BJ (cell line): ENCODE results near the gene EPB41L3. TPM values are rescaled to one million over a fixed set of nuclear protein-coding genes. Genes with fewer than 3 reads are reported as not detected.

Source experiments
- CTCF ChIA-PET: fragments of 350-600 bp; formaldehyde crosslinking; extraction: SDS; loops from one replicate; lab custom pipeline; 2021; ENCODE audit warnings: antibody characterized with exemption, inconsistent platforms; lab: Yijun Ruan, JAX
- POLR2A ChIA-PET: fragments of 300-600 bp; sonication (Branson Sonifier 250); formaldehyde crosslinking; extraction: SDS; loops from one replicate; lab custom pipeline; 2021; ENCODE audit warnings: antibody characterized with exemption; lab: Charles Lee
- DNase-seq: peaks from one replicate; pipeline ENCODE4 v3.0.0-alpha.2; 2011; ENCODE audit warnings: low read depth
- H3K27me3 ChIP-seq: 2 replicates; pipeline ENCODE4 v1.6.0; 2011; ENCODE audit warnings: low read length; ENCODE audit not compliant: control insufficient read depth, insufficient read depth
- H3K36me3 ChIP-seq: 2 replicates; pipeline ENCODE4 v1.5.1; 2011; ENCODE audit warnings: low read length; ENCODE audit not compliant: control insufficient read depth, insufficient read depth
- H3K4me3 ChIP-seq: 2 replicates; pipeline ENCODE4 v1.5.1; 2011; ENCODE audit warnings: low read depth, mild to moderate bottlenecking, control low read depth, low read length
- polyA plus RNA-seq: library from polyadenylated mRNA; depleted of rRNA; stranded (reverse); fragments of >200 nt; gene quantifications from 2 replicates; pipeline ENCODE4 v1.2.3, GENCODE V29; 2011
- TF ChIP-seq, protein P1 (sequence below): IDR thresholded peaks from 2 replicates; pipeline ENCODE4 v1.5.1; 2011; ENCODE audit warnings: low read depth, mild to moderate bottlenecking, control low read depth, inconsistent platforms, low read length, moderate library complexity; ENCODE audit not compliant: insufficient read depth

Gene EPB41L3
- polyA plus RNA-seq, 1 experiment, result 4.6 TPM

DNA sequence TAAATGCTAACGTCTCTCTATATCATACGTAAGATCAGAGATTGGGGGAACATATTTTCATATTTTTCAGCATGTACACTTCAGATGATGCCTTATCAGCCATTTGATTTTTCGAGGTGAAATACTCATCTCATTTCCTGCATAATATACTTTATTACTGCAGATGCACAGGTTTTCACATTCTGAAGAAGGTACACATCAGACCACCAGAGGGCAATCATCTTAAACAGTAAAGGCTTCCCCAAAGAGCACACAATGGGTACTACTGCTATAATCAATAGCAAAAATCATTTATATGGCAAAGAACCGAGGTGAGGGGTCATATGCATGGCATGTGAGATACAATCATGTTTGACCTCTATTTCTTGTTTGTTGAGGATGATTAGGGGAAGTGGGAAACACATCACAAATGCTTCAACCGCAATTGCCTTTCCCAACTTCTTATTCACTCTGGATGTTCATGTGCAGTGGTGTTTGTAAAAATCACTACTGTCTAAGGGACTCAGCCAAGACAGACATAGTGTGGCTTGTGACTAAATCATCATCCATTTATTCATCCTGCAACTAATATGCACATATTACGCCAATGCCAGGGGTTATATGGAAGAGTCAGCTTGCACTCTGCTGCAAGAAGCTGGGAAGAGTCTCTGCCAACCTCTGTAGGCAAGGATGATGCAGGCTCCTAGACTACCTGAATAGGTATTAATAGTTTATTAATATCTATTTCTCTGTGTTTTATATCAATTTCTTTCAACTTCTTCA is 118.7 kb downstream of the EPB41L3 start:
- Histone ChIP-seq H3K4me3 (no peak overlapping the region), H3K27me3 (no peaks in the 10 kb centered on the region), H3K36me3 (no peaks in the 10 kb centered on the region)
- CTCF ChIA-PET, result interaction anchor here (0.8 to 1.1 kb wide), 2 partner anchors 16 to 190 kb away, joined by 3 to 4 read pairs; no protein-coding TSS in a partner anchor
- TF ChIP-seq, protein P1, sequence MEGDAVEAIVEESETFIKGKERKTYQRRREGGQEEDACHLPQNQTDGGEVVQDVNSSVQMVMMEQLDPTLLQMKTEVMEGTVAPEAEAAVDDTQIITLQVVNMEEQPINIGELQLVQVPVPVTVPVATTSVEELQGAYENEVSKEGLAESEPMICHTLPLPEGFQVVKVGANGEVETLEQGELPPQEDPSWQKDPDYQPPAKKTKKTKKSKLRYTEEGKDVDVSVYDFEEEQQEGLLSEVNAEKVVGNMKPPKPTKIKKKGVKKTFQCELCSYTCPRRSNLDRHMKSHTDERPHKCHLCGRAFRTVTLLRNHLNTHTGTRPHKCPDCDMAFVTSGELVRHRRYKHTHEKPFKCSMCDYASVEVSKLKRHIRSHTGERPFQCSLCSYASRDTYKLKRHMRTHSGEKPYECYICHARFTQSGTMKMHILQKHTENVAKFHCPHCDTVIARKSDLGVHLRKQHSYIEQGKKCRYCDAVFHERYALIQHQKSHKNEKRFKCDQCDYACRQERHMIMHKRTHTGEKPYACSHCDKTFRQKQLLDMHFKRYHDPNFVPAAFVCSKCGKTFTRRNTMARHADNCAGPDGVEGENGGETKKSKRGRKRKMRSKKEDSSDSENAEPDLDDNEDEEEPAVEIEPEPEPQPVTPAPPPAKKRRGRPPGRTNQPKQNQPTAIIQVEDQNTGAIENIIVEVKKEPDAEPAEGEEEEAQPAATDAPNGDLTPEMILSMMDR, result peak; percentile 55
- POLR2A ChIA-PET, result no interaction called here
- DNase-seq, result no peak

DNA sequence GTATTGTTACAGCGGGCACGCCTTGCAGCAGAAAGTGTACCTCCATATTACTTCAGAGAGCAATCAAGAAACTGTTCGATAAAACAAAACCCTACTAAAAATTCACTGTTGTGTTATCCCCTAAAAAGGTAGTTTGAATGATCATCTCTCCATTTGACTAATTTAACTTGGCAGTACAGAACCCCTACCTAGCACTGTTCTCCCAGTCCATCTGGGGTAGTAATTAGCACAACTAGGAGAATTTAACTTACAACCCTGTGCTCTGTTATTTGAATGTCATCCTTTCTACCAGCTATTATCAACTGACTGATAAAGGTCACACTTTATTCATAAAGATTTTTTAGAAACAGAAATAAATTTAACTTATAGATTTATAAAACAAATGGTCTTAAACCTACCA is 121.2 kb downstream of the EPB41L3 start:
- H3K36me3 ChIP-seq, result no peaks in the 10 kb centered on the region
- no peaks in the 10 kb centered on the region for H3K27me3 ChIP-seq
- no peak for DNase-seq
- TF ChIP-seq, protein P1, result no peak
- H3K4me3 ChIP-seq, result no peak overlapping the region
- POLR2A ChIA-PET, result no interaction called here
- CTCF ChIA-PET, result interaction anchor here (1.1 kb wide), 1 partner anchor 9 kb away, joined by 3 read pairs; no protein-coding TSS in a partner anchor

DNA sequence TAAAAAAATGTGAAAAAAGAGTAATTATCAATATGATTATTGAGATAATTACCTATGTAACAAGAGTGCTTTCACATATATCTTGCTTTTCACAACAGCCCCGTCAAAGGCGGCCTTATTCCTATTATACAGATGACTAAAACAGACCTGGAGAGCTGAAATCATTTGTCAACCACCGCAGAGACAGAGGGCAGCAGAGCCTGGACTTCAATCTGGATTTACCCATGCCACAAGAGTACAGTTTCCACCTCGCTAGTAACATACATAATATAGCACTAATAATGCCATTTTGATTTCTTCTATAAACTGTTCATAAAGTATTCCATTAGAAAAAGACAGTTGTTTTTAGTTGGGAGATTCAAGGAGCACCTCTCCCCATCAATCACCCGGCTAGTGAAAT is 121.8 kb downstream of the EPB41L3 start:
- TF ChIP-seq, protein P1, result no peak

DNA sequence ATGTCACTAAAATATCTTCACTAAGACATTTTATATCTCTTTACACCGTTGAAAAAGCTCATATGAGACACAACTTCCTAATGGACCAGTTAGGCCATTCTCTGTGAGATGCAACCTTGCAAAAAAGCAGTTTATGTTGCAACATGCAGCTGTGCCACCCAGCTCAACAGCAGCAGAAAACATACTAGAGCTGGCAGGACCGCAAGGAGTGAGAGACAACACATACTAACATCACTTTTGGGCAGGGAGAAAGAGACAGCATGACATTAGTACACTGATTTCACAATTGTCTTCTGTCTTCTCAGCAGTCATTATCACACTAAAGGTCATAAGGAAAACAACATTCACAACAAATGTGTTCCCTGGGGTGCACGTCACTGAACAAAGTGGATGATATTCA is 122.9 kb downstream of the EPB41L3 start:
- DNase-seq, result no peak
- CTCF ChIA-PET, result no interaction called here
- Histone ChIP-seq H3K4me3 (no peak overlapping the region), H3K27me3 (no peaks in the 10 kb centered on the region), H3K36me3 (no peaks in the 10 kb centered on the region)
- POLR2A ChIA-PET, result no interaction called here
- TF ChIP-seq, protein P1, result no peak

More for the DNA sequence above, 121.8 kb downstream of the EPB41L3 start:
- Histone ChIP-seq H3K36me3 (no peaks in the 10 kb centered on the region), H3K4me3 (no peak overlapping the region), H3K27me3 (no peaks in the 10 kb centered on the region)
- POLR2A ChIA-PET, result no interaction called here
- DNase-seq, result no peak
- CTCF ChIA-PET, result interaction anchor here (1.1 kb wide), 1 partner anchor 8 kb away, joined by 3 read pairs; no protein-coding TSS in a partner anchor

DNA sequence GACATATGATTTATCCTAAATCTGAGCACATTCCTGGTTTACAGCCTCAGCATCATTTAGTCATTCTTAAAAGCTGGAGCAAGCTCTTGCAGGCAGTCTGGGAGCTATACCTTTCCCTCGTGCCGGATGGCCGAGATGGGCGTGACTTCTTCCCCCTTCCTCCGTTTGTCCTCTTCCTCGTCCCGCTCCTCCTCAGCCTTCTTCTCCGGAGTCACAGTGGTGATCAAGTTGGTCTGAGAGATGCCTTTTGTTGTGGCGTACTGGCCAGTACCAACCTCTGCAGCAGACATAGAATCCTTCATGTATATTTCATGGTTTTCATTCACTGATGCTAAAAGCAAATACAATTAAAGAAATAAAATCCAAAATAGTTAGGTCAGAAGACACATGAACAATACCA is 124.2 kb downstream of the EPB41L3 start:
- ChIA-PET CTCF (no interaction called here), POLR2A (no interaction called here)
- TF ChIP-seq, protein P1, result no peak
- Histone ChIP-seq H3K4me3 (no peak overlapping the region), H3K36me3 (no peaks in the 10 kb centered on the region), H3K27me3 (no peaks in the 10 kb centered on the region)
- DNase-seq, result no peak
